ENCODE data around the gene RALB. TPM values are rescaled to one million over a fixed set of nuclear protein-coding genes. Genes with fewer than 3 reads are reported as not detected.

RALB gene
- total and polyA plus RNA-seq, 2 of the 4 experiments (the other 2 are of a cell fraction), result 53.6 to 54.7 TPM

GRCh38 chr2:120238728-120239487 is 13.7 kb upstream of the RALB start:
- Histone ChIP-seq H4K91ac (ENCODE audit: insufficient read depth, low read depth, low read length) (peak overlapping the region; percentile 83), H3K14ac (replicated peaks; ENCODE audit: low read depth, low read length) (peak overlapping the region; percentile 82), H3K4me2 (ENCODE audit: low read depth, low read length) (no peak overlapping the region; the same call in 1 of the 2 replicates), H3K4ac (ENCODE audit: low read depth, low read length) (peak overlapping the region; percentile 89), H4K8ac (ENCODE audit: low read depth in 2 of 2, low read length in 2 of 2) (peak overlapping the region; percentile 30 to 83; a peak in 3 of 4 replicates), H2BK20ac (ENCODE audit: low read depth, low read length) (peak overlapping the region; percentile 94), H2BK120ac (ENCODE audit: low read depth, low read length) (peak overlapping the region; percentile 90), H4K5ac (ENCODE audit: low read depth, low read length) (peak overlapping the region; percentile 32; the same call in 1 of the 2 replicates), H2AK5ac (ENCODE audit: low read depth, low read length) (peak overlapping the region; percentile 97), H2AK9ac (replicated peaks; ENCODE audit: low read depth, low read length, poor library complexity) (peak overlapping the region; percentile 94), H4K20me1 (ENCODE audit: insufficient read depth, low read length) (no peaks in the 10 kb centered on the region; the same call in 1 of the 2 replicates), H2AFZ (replicated peaks; ENCODE audit: low read length, poor library complexity) (peak overlapping the region; percentile 91), H3K4me3 (ENCODE audit: insufficient read depth, low read depth, low read length) (no peak overlapping the region), H3K18ac (ENCODE audit: low read depth, low read length) (peak overlapping the region; percentile 27; the same call in 1 of the 2 replicates), H2BK5ac (ENCODE audit: low read depth, low read length, poor library complexity, severe bottlenecking) (peak overlapping the region; percentile 84), H3K36me3 (ENCODE audit: control insufficient read depth, insufficient read depth, low read length) (no peaks in the 10 kb centered on the region), H3K9me1 (ENCODE audit: insufficient read depth, low read length) (peaks cover 21% of the 10 kb centered on the region), H3K9me3 (ENCODE audit: control insufficient read depth, insufficient read depth, low read length) (no peaks in the 10 kb centered on the region), H3K27me3 (ENCODE audit: control insufficient read depth, insufficient read depth, low read length) (no peaks in the 10 kb centered on the region), H2BK15ac (ENCODE audit: low read depth, low read length) (peak overlapping the region; percentile 92; the same call in 2 of the 3 replicates), H3K4me1 (ENCODE audit: control insufficient read depth, insufficient read depth, low read length) (peaks cover 22% of the 10 kb centered on the region), H3K9ac (ENCODE audit: low read depth, low read length) (no peak overlapping the region), H3K27ac (ENCODE audit: insufficient read depth, low read length) (no peak overlapping the region; the same call in 1 of the 2 replicates), H3K23ac (ENCODE audit: low read depth, low read length) (peak overlapping the region; percentile 69), H3K56ac (ENCODE audit: extremely low read depth, insufficient read depth, low read length) (no peak overlapping the region; the same call in 1 of the 2 replicates), H3K79me1 (ENCODE audit: low read depth in 1 of 2, low read length in 2 of 2) (peaks cover 0 to 7% of the 10 kb centered on the region in 2 experiments; a peak in 1 of 4 replicates)
- 93% methylated on average over 3 of the region's 22 CpGs; no CpG with 5 or more reads in 1 of the 2 experiments for whole genome bisulfite sequencing, 2 experiments (ENCODE audit: extremely low coverage in 2 of 2, insufficient read length in 1 of 2)
- BruUV-seq (replicated peaks), result no TSS peak
- TF ChIP-seq RAD21 (IDR thresholded peaks at IDR 0.05; ENCODE audit: low read length), result no peak
- TF ChIP-seq MXI1 (IDR thresholded peaks at IDR 0.05; ENCODE audit: borderline replicate concordance, low read depth, low read length), result no peak
- TF ChIP-seq FOS (IDR thresholded peaks at IDR 0.05; ENCODE audit: low read depth, low read length), result peak; percentile 46
- TF ChIP-seq RFX5 (IDR thresholded peaks at IDR 0.05; ENCODE audit: low read depth, low read length), result no peak
- TF ChIP-seq RCOR1 (IDR thresholded peaks at IDR 0.05; ENCODE audit: insufficient replicate concordance, low read length), result peak; percentile 16
- peak; percentile 82 for ATAC-seq (ENCODE audit: low read depth)
- ChIA-PET CTCF (no interaction called here), POLR2A (ENCODE audit: unreplicated experiment) (no interaction called here)
- intact Hi-C loops (cut with micrococcal nuclease), result no loop called here
- dilution Hi-C loops (cut with HindIII; ENCODE audit: low sequenced_read_pairs, unreplicated experiment), result no loop called here
- peak; percentile 83 for DNase-seq
- in situ Hi-C loops (cut with MboI; ENCODE audit: low sequenced_read_pairs), result loop anchor here (25.0 kb wide), 1 partner anchor 1002 kb away; no protein-coding TSS in a partner anchor
